ENCODE results near the gene XPNPEP1.
A peak's percentile ranks its signal among the peaks of the same experiment; 100 is the strongest.

Gene XPNPEP1

GRCh38 chr10:109947111-109947920 is 24.0 kb upstream of the XPNPEP1 start:
- DNase-seq = no peak

GRCh38 chr10:109946680-109947079 is 23.4 kb upstream of the XPNPEP1 start:
- DNase-seq = no peak

DNA sequence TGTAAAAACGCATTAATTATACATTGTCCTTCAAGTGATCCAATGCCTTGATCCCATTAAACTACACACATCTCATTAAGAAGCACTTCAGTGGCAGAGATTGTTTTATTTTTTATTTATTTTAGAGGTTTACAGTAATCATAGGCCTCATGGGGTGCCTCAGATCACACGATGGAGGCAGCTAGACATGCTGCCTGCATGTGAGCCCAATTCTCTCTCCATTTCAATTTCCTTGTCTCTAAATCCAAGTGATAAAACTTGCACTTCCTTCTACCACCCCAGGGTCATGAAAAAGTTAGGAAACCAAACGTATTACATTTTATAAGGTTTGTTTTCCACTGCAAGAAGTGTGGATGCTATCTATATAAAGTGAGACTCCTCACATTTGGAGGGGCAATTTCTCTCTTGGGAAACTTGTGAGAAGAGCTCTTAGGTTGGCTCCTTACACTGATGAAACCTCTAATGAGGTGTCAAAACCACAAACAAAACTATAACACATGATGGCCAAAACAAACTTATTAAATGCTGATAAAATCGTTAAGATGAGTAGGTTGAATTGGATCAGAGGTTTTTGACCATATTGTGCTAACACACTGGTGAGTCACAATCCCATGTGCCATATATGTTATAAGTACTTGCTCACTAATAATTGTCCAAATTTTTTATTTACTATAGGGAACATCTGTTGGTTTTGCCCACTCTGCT is 22.3 kb upstream of the XPNPEP1 start:
- no peak for DNase-seq

- DNase-seq = no peak
Observed at GRCh38 chr10:109944613-109945012, 21.3 kb upstream of the XPNPEP1 start.

GRCh38 chr10:109941236-109941862 is 18.0 kb upstream of the XPNPEP1 start:
- no peak for DNase-seq

- DNase-seq = no peak
Observed at GRCh38 chr10:109940553-109940952, 17.2 kb upstream of the XPNPEP1 start.

DNA sequence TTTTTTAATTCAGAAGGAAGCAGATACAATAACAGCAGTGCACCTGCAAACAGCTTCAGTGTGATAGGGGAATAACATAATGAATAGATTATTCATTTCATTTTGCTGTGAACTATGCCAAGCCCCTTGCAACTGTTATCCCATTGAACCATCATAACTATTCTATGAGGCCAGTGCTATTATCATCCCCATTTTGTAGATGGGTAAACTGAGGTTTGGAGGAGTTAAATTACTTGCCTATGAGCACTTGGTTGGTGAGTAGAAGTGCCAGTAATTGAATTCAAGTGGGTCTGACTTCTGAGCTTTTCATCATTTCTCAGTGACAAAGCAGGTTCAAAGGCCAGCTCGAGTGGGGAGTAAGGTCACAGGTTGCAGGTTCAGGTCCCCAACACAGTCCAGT is 16.8 kb upstream of the XPNPEP1 start:
- DNase-seq = no peak

- peak in 1 of 6 experiments; percentile 9 for DNase-seq
Observed at GRCh38 chr10:109939315-109939961, 16.1 kb upstream of the XPNPEP1 start.

DNA sequence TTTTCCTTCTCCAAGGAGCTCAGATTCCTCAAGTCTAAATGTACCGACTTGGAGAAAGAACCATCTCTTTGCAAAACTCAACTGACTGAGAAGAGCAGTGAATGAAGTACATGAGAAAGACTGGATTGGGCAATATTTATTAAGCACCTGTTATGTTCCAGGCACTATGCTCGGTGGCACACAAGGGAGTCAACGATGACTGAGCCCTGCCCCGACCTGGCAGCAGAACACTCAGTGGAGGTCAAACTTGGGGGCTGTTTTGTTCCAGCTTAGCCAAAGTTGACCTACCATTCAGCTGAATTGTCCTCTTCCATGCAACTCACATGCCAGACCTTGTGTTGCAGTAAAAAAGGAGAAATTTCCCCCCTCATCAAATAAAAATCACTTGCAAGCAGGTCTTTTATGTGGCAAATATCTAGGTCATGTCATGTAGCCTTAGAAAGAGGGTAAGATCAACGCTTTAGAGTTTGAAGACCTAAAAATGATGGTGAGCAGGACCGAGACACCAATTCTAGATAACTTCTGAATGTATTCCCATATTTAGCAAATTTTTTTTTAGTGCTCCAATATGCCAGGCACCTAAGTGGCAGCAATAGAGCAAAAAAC is 14.3 kb upstream of the XPNPEP1 start:
- peak in 1 of 6 experiments; percentile 8 for DNase-seq

DNA sequence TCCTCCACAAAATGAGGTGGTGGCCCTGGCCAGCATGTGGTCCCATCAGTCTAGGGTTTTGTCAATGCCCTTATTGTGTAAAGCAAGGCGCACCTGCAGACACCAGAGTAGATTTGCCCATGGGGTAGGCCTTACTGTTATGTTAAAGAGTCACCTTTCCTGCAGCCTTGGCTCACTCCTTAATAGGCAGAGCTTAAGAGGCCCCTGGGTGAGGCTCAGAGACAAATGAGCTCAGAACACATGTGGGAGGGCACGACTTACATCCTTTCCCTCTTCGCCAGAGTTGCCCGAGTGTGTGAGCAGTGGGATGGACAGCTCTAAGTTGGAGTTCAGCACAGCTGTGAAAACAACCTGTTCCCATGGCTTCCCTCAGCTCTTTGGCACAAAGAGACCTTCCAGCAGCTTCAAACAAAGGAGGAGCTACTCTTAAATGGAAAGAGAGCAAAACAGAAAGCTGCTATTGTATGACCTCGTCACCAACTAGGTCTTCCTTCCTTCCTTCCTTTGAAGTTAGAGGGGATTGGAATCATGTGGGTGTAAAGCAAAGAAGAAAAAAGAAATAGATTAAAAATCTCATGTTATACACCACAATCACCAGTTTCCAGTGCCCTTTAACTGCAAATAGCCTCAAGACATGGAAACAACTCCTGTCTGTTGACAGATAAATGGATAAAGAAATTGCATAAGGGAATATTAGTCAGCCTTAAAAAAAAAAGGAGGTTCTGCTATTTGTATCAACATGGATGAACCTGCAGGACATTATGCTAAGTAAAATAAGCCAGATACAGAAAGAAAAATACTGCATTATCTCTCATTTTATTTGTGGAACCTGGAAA is 11.9 kb upstream of the XPNPEP1 start:
- peak in 4 of 6 experiments; percentile 6 to 51 (median 37) for DNase-seq

GRCh38 chr10:109933984-109934565 is 10.8 kb upstream of the XPNPEP1 start:
- peak in 4 of 6 experiments; percentile 20 to 73 (median 67) for DNase-seq

- no peak for DNase-seq
Observed at GRCh38 chr10:109932968-109933367, 9.7 kb upstream of the XPNPEP1 start.

- DNase-seq = no peak
Observed at GRCh38 chr10:109932391-109932790, 9.1 kb upstream of the XPNPEP1 start.

DNA sequence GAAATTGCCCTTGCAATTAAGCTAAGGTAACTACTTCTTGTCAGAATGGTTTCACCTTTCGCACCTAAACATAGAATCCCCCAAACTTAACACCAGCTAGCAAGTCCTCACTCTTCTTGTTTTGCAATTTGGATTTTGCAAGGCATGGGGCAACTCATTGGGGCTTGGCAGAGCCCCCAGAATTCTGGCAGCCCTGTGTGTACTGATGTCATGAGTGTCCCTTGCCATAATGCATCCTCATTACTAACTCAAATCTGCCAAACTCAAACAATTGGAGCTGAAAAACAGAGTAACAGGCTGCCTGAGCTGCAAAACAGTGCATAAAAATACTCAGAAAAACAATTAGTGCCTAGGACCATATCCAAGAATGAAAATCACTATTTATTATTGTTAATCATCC is 7.9 kb upstream of the XPNPEP1 start:
- no peak for DNase-seq

- DNase-seq = no peak
Observed at GRCh38 chr10:109929501-109930219, 6.3 kb upstream of the XPNPEP1 start.

GRCh38 chr10:109928475-109928891 is 5.2 kb upstream of the XPNPEP1 start:
- no peak for DNase-seq

GRCh38 chr10:109926825-109927224 is 3.5 kb upstream of the XPNPEP1 start:
- no peak for DNase-seq

DNA sequence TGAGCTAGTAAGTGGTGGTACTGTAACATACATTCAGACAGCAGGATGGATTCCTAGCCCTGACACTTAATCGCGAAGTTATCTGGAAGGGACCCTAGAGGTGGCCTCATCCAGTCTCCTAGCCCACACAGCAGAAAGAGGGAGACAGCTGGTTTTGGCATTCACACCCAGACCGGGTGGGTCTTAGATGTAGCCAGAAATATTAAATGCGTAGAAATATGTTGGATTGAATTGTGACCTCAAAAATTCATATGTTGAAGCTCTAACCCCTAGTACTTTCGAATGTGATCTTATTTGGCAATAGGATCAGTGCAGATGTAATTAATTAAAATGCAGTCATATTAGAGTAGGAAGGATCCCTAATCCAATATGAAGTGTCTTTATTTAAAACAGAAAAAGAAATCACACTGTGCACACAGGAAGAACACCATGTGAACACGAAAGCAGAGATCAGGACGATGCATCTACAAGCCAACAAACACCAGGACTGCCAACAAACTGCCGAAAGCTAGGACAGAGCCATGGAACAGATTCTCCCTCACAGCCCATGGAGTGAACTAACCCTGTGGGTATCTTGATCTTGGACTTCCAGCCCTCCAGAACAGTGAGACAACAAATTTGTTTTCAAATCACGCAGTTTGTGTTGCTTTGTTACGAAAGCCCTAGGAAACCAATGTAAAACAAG is 2.9 kb upstream of the XPNPEP1 start:
- no peak for DNase-seq

GRCh38 chr10:109924967-109925620 is 1.8 kb upstream of the XPNPEP1 start:
- no peak for DNase-seq

- no peak for DNase-seq
Observed at GRCh38 chr10:109924087-109924486, 776 bp upstream of the XPNPEP1 start.
